IPS-15b (cell line): Measurements from ENCODE around the gene RABGGTA.

Source experiments
- H3K27me3 ChIP-seq: one replicate; pipeline ENCODE4 v1.6.1; 2013; ENCODE audit warnings: low read length; ENCODE audit not compliant: control insufficient read depth, insufficient read depth
- H3K36me3 ChIP-seq: one replicate; pipeline ENCODE4 v1.6.1; 2013; ENCODE audit warnings: low read length; ENCODE audit not compliant: control insufficient read depth, insufficient read depth
- H3K4me1 ChIP-seq: one replicate; pipeline ENCODE4 v1.6.1; 2013; ENCODE audit warnings: mild to moderate bottlenecking, low read length; ENCODE audit not compliant: control insufficient read depth, insufficient read depth
- H3K4me3 ChIP-seq: one replicate; pipeline ENCODE4 v1.5.1; 2013; ENCODE audit warnings: low read depth, low read length
- H3K9ac ChIP-seq: one replicate; pipeline ENCODE4 v1.6.1; 2013; ENCODE audit warnings: low read depth, mild to moderate bottlenecking, low read length
- H3K9me3 ChIP-seq: one replicate; pipeline ENCODE4 v1.6.1; 2013; ENCODE audit warnings: mild to moderate bottlenecking, low read length; ENCODE audit not compliant: control insufficient read depth, insufficient read depth

The RABGGTA gene

DNA sequence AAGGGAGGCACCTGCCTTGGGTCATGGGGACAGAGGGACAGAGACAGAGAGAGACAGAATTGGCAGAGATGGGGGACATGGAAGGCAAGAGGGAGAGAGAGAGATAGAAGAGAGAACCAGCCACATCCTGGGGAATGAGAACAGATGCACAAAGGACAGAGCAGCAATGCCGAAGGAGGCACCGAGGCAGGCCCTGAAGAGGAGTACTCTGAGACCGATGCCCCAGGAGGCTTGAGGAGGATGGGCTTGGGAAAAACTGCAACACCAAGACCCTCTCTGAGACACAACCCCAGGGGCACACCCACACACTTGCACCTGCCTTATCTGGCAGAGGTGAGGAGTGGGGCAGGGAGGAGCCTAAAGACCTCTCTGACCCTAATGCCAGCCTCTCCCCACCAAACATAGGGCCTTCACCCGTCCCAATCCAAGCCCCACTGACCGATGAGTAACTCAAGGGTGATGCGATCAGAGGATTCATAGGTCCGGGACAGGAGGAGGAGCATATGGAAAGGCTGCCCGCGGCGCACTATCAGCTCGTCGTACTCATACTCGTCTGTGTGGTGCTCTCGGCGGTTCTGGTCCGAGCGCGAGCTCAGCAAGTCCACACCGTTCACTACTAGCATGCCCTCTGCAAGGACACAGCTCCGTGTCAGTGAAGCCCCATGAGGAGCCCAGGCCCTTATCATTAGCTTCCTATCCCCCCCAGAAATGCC lies 10.0 kb downstream of the RABGGTA start:
- no peaks in the 10 kb centered on the region for H3K9me3 ChIP-seq
- H3K27me3 ChIP-seq, result no peaks in the 10 kb centered on the region
- no peak overlapping the region for H3K9ac ChIP-seq
- peaks cover 8% of the 10 kb centered on the region for H3K36me3 ChIP-seq
- no peaks in the 10 kb centered on the region for H3K4me1 ChIP-seq
- H3K4me3 ChIP-seq, result no peak overlapping the region

DNA sequence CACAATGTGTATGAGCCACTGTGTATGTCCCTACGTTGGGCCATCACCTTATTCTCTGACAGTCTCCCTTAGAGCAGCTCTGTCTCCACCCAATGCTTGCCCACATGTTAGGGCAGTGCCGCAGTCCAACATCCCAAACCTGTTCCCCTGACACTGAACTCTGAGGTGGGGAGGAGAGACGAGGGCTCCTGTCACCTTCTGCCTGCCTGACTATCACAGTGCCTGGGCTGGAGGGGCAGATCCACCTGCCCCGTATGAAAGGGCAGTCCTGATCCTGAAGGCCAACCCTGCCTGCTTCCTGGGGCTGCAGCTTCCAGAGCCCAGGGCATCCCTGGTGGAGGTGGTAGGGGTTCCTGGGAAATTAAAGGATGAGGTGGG lies 10.6 kb downstream of the RABGGTA start:
- Histone ChIP-seq H3K27me3 (no peaks in the 10 kb centered on the region), H3K4me1 (no peaks in the 10 kb centered on the region), H3K9ac (no peak overlapping the region), H3K36me3 (peaks cover 5% of the 10 kb centered on the region), H3K4me3 (no peak overlapping the region), H3K9me3 (no peaks in the 10 kb centered on the region)

DNA sequence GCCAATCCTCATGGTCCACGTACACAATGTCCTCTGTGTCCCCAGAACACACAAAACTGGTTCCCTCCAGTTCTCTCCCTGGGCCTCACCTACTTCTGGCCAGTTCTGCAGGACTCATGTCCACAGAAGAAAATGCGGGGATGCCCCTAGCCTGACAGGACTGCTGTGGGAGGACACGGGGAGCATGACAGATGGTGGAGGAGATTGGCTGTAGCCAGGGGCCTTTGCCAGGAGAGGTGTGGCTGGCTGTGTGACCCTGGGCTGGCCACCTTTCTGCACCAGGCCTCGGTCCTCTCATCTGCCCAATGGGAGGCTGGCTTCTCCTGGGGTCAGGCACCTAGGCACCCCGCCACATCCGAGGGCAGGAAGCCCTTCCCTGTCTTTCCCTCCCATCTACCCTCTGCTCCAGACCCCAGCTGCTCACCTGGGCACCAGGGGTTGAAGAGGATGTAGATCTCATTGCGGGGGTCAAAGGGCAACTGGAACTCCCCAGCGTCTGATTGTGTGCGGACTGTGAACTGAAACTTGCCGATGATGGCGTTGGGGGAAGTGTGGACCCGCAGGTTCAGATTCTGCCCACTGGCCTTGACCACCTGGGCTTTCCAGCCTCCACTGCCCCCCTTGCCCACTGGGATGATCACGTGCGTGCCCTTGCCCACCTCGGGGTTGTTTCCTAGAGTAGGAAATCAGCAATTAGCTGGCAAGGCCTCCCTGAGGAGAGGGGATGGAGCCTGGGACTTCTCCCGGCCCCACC lies 11.2 kb downstream of the RABGGTA start:
- Histone ChIP-seq H3K36me3 (peaks cover 5% of the 10 kb centered on the region), H3K9ac (no peak overlapping the region), H3K4me3 (no peak overlapping the region), H3K4me1 (no peaks in the 10 kb centered on the region), H3K27me3 (no peaks in the 10 kb centered on the region), H3K9me3 (no peaks in the 10 kb centered on the region)

DNA sequence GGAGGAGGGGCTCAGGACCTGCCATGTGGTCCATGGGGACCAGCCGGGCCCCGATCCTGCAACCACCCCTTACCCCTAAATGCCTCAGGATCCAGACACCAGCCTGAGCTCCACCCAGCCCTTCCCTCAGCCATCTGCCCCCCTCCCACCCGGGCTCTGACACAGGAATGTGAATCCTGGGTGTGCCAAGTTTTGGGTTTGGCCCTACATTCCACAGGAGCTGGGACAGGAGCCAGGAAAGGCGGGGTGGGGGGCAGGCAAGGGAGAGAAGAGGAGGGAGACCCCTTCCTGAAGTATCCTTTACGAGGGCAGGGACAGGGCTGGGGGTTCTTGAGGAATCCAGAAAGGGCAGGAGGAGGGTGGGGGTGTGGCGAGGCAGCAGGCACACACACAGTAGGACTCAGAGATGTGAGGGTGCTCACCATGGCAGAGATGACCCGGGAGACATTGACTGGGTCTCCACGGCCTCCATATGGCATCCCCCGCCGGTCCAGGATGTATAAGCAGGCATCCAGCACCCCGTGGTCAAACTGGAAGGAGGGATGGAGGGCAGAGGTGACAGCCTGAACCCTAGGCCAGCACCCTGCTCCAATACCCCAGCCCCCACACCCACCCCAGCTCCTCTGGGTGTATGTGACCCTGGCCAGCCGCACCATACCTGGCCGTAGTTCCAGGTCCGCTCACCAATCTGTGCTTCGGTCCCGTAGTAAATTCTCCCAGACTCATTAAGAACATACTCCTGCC lies 11.9 kb downstream of the RABGGTA start:
- Histone ChIP-seq H3K9me3 (no peaks in the 10 kb centered on the region), H3K36me3 (no peaks in the 10 kb centered on the region), H3K9ac (peak overlapping the region; percentile 37), H3K27me3 (no peaks in the 10 kb centered on the region), H3K4me1 (no peaks in the 10 kb centered on the region), H3K4me3 (no peak overlapping the region)

DNA sequence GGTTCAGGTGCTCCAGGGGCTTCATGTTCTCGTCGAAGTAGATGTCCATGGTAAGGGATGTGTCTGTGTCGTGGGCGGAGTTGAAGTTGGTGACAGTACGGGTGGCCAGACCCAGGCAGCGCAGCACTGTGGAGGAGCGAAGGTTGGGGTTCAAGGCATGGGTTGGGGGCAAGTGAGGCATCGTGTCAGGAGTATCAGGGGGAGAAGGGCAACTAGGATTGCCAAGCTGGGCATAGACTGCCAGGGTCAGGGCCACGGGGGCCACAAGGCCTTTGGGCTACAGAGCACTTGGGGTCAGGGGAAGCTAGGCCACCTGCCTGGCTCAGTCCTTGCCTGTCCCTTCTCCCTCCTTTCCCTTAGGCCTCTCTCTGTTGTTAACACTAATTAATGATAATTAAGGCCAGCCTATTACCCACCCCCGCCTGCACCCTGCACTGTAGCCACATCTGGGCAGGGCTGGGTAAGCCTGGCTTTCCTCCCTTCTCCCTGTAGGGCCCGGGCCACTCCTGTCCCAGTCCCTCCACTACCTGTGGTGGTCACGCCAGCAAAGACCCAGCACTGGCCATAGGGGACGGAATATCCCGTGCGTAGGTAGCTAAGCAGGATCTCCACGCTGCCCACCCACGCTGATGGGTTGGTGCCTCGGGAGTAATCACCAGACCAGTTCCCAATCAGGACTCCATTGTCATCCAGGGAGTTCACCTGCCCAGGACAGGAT lies 12.7 kb downstream of the RABGGTA start:
- Histone ChIP-seq H3K27me3 (no peaks in the 10 kb centered on the region), H3K4me3 (no peak overlapping the region), H3K4me1 (no peaks in the 10 kb centered on the region), H3K9ac (no peak overlapping the region), H3K9me3 (no peaks in the 10 kb centered on the region), H3K36me3 (no peaks in the 10 kb centered on the region)

DNA sequence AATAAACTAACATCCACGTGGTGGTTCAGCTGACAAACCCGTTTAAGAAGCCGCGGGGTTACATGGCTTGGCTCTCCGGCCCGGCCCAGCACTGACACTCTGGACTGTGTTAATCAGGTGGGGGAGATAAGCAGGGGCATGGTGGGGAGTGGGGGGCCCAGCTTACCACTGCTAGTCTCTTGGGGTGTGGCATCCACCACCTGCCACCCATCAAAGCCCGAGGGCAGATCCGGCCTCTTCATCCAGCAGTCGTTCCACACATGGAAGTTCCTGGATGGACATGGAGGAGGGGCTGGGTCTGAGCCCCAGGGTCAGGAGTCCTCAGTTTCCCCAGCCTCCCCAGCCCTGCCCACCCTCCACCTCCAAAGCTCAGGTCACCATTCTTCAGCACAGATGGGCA lies 13.3 kb downstream of the RABGGTA start:
- no peak overlapping the region for H3K4me3 ChIP-seq
- no peaks in the 10 kb centered on the region for H3K4me1 ChIP-seq
- H3K9me3 ChIP-seq, result no peaks in the 10 kb centered on the region
- H3K36me3 ChIP-seq, result no peaks in the 10 kb centered on the region
- H3K9ac ChIP-seq, result no peak overlapping the region
- H3K27me3 ChIP-seq, result no peaks in the 10 kb centered on the region

DNA sequence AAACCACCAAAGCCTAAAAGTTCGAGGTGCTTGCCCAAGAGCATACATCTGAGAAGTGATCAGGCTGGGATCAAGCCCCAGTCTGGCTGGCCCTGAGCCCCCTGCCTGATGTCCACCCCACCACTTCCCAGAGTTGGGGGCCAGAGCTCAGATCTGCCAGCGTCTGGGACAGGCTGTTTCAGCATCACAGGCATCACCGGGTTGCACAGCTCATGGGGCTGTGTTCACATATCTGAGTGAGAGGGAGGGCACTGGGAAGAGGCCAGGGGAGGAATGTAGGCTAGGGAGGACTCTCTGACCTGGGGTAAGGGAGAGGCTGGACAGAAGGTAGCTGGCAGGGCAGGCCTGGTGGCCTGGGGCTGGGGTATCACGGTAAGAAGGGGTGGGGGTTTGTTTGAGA lies 14.4 kb downstream of the RABGGTA start:
- H3K27me3 ChIP-seq, result no peaks in the 10 kb centered on the region
- no peak overlapping the region for H3K4me3 ChIP-seq
- H3K36me3 ChIP-seq, result peaks cover 3% of the 10 kb centered on the region
- no peaks in the 10 kb centered on the region for H3K9me3 ChIP-seq
- no peak overlapping the region for H3K9ac ChIP-seq
- H3K4me1 ChIP-seq, result no peaks in the 10 kb centered on the region

DNA sequence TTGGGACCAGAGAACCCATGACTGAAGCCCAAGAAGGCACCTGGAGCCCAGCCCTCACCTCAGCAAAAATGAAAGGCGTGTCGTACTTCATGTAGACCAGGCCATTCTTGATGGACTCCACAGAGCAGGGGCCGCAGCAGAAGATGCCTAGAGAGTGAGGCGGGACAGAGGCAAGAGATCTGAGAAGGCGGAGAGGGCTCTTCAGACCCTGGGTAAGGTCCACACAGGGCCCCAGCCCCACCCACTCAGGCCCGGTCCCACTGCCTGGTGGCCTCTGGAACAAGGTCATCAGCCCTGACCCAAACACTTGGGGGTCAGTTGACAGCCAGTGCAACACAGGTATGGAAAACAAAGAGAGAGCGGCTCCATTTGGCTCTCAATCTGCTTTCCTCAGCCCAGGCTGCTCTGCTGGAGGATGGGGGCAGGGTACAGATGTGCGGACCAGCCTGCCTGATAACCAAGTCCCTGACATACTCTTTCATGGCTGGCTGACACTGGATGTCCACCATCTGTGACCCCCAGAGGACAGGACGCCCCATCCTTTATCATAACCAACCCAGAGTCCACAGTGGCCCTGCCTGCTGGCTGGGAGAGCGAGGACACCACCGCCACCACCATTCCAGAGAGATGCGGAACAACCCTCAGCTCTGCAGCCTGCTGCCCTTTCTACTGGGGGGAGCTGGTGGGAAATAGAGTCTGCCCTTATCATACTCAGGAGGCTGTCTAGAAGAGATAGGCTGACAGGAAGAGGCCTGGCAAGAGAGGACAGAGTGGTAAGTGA lies 15.3 kb downstream of the RABGGTA start:
- no peak overlapping the region for H3K4me3 ChIP-seq
- H3K9me3 ChIP-seq, result no peaks in the 10 kb centered on the region
- H3K9ac ChIP-seq, result no peak overlapping the region
- no peaks in the 10 kb centered on the region for H3K4me1 ChIP-seq
- H3K36me3 ChIP-seq, result peaks cover 3% of the 10 kb centered on the region
- H3K27me3 ChIP-seq, result no peaks in the 10 kb centered on the region

DNA sequence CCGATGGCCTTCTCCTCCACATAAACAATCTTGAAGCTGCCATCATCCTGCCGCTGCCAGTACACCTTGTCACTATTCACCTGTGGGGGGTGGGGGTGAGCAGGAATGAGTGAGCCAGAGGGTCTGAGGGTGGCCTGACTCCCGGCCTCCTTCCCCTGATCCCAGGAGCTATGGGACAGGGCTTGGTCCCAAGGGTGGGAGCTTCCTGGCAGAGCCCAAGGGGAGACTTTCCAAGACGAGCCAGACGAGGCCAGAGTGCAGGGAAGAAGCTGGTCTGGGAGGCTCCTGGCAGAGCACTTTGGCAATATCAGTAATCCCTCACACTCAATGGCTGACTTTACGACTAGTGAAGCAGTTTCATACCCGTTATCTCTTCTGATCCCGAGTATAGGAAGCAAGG lies 16.0 kb downstream of the RABGGTA start:
- no peak overlapping the region for H3K4me3 ChIP-seq
- peaks cover 3% of the 10 kb centered on the region for H3K36me3 ChIP-seq
- H3K9me3 ChIP-seq, result no peaks in the 10 kb centered on the region
- H3K27me3 ChIP-seq, result no peaks in the 10 kb centered on the region
- no peaks in the 10 kb centered on the region for H3K4me1 ChIP-seq
- H3K9ac ChIP-seq, result no peak overlapping the region

DNA sequence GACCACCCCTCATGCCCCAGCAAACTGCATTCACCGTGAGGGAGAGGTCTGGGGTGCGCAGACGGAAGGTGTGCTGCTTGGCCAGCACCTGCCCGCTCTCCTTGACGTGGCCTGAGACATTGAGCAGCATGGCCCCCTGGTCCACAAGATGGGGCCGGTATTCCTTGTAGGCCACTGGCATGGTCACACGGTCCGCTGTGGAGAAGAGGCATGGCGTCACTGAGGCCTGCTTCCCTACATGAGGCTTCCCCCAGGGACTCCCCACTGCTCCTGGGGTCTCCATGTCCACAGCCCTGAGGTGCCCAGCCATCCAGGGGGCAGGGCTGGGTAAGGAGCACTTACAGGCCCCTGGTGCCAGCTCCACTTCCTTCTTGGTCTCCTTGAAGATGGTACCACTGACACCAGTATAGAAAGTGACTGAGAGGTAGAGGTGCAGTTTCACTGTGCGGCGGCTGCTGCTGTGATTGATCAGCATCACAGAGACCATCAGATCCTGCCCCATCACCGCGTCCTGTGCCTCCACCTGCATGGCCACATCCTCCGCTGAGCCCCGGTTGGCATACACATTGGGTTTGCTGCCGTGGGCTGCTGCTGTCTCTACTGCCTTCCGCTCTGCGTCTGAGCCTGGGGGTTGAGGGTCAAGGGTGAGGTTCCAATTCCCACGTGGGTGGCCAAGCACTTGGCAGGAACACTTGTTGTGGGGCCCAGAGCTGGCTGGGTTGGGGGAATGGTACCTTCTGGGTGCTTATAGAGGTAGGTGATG lies 16.6 kb downstream of the RABGGTA start:
- Histone ChIP-seq H3K9ac (no peak overlapping the region), H3K36me3 (peaks cover 3% of the 10 kb centered on the region), H3K9me3 (no peaks in the 10 kb centered on the region), H3K4me3 (no peak overlapping the region), H3K4me1 (no peaks in the 10 kb centered on the region), H3K27me3 (no peaks in the 10 kb centered on the region)
